Activated naive CD8-positive, alpha-beta T cell treated with anti-CD3 and anti-CD28 coated beads for 36 hours (primary cell): ENCODE results near the gene GLI3. TPM values are rescaled to one million over a fixed set of nuclear protein-coding genes. Genes with fewer than 3 reads are reported as not detected.

ENCODE experiments used
- DNase-seq: peaks from one replicate; pipeline ENCODE4 v3.0.0; 2021
- H3K27ac Mint-ChIP-seq: one replicate; pipeline ENCODE4 v1.8.0; 2022; ENCODE audit warnings: mild to moderate bottlenecking, moderate library complexity, mixed read lengths
- H3K27me3 Mint-ChIP-seq: one replicate; pipeline ENCODE4 v1.8.0; 2022; ENCODE audit warnings: mild to moderate bottlenecking, mixed read lengths
- H3K36me3 Mint-ChIP-seq: one replicate; pipeline ENCODE4 v1.8.0; 2021; ENCODE audit warnings: mild to moderate bottlenecking, mixed read lengths
- H3K4me1 Mint-ChIP-seq: one replicate; pipeline ENCODE4 v1.8.0; 2021; ENCODE audit warnings: mixed read lengths
- H3K4me3 Mint-ChIP-seq: one replicate; pipeline ENCODE4 v1.8.0; 2022; ENCODE audit warnings: mild to moderate bottlenecking, moderate library complexity, mixed read lengths
- H3K9me3 Mint-ChIP-seq: one replicate; pipeline ENCODE4 v1.8.0; 2022; ENCODE audit warnings: mixed read lengths
- total RNA-seq, 2 experiments: library from RNA; stranded (reverse); gene quantifications; one replicate each; pipeline ENCODE4 v1.2.3, GENCODE V29; 2021

The GLI3 gene
- total RNA-seq, 2 experiments from 2014 or later = not detected

DNA sequence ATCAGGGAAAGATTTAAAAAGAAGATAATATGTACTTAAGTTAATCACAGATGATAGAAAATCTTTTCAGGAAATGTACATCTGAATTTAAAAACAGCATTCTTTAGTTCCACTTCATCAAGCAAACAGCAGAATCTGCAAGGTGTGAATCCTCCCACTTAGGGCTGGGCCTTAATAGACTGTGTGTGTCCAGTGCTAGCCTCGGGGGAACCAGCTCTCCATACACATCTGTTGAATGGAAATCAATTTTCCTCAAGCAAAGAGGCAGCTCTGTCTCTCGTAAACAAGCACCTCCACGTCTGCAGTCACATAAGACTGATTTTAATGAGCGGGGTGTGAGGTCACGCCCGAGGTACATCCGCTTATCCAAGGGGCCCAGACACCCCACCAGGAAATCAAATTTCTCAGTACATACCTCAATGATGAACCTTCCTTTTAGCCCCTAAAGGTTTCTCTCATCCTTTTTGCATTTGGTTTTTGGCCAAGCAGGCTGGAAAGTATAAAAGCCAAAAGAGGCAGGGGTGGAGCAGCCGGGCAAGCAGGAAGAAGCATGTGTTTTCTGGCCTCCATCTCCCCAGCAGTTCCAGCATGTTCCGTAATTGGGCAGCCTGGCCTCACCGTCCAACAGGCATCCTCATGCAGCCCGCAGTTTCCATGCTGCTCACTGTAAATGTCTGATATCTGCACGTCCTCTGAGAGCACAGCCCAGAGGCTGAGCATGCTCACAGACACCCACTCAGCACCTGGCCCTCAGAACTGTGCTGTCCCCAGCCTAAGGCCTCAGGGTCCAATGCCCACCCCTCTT, 131.3 kb downstream of the GLI3 start:
- no peaks in the 10 kb centered on the region for H3K4me1 Mint-ChIP-seq

DNA sequence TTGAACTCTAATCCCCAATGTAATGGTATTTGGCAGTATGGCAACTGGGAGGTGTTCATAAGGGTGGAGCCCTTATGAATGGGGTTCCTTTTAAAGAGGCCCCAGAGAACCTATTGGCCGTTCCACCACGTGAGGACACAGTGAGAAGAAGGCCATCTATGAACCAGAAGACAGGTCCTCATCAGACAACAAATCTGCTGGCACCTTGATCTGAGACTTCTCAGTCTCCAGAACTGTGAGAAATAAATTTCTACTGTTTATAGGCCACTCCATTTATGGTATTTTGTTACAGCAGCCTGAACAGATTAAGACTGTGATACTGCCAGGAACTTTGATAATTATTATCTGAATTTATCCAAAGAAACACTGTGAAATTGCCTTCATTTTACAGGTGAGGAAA, 132.3 kb downstream of the GLI3 start:
- Mint-ChIP-seq H3K27ac (no peak overlapping the region), H3K4me3 (no peak overlapping the region), H3K4me1 (no peaks in the 10 kb centered on the region), H3K36me3 (no peaks in the 10 kb centered on the region), H3K9me3 (no peaks in the 10 kb centered on the region), H3K27me3 (peaks cover 7% of the 10 kb centered on the region)
- no peak for DNase-seq

More for the DNA sequence above, 131.3 kb downstream of the GLI3 start:
- Mint-ChIP-seq H3K4me3 (no peak overlapping the region), H3K9me3 (no peaks in the 10 kb centered on the region), H3K36me3 (no peaks in the 10 kb centered on the region), H3K27ac (no peak overlapping the region), H3K27me3 (peaks cover 7% of the 10 kb centered on the region)
- no peak for DNase-seq

DNA sequence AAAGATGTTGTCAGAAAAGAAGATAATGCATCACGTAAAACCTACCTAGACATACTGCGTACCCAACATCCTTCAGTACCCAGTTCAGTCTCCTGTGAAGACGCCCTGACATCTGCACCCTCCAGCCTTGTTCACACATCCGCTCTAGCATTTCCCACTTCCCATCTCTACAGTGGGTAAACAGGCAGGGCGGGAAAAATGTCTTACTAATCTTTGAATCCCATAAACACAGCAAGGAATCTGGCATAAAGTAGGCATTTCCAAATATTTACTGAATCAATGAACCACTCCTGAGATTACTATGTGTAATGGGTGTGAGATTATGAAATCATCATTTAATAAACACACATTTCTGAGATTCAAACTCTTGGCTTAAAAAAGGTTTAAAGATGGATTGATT, 132.8 kb downstream of the GLI3 start:
- Mint-ChIP-seq H3K9me3 (no peaks in the 10 kb centered on the region), H3K27ac (no peak overlapping the region), H3K4me1 (no peaks in the 10 kb centered on the region), H3K4me3 (no peak overlapping the region), H3K36me3 (no peaks in the 10 kb centered on the region), H3K27me3 (peaks cover 4% of the 10 kb centered on the region)
- DNase-seq = no peak

DNA sequence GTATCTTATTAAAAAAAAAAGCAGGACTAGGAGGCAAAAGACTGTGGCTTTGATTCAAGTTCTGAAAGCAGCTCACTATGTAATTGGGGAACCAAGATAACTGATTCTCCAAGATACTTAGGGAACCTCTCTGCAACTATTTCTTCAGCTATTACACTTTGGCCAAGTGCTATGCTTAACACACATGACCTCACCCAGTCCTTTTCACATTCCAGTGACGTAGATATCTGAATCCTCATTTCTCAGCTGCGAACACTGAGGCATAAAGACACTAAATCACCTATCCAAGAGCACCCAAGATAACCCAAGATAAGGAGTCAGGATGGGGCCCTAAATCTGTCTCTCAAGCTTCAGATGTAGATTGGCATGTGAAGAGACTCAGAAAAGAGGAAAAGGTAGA, 133.6 kb downstream of the GLI3 start:
- Mint-ChIP-seq H3K4me3 (no peak overlapping the region), H3K4me1 (no peaks in the 10 kb centered on the region)

DNA sequence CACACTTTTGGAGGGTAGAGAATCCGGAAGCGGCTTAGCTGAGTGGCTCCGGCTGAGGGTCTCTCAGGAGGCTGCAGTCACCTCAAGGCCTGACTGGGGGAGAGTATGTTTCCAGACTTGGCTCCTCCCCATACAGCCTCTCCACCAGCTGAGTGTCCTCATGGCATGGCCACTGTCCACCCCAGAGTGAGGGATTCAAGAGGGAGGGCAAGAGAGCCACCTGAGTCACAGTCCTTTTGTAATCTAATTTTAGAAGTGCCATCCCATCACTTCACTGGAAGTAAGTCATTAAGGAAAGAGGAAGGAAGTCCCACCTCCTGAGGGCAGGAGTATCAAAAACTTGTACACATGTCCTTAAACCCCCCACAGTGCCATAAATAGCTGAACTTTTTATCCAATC, 134.0 kb downstream of the GLI3 start:
- Mint-ChIP-seq H3K27ac (no peak overlapping the region), H3K36me3 (no peaks in the 10 kb centered on the region), H3K4me3 (no peak overlapping the region), H3K9me3 (no peaks in the 10 kb centered on the region), H3K27me3 (no peaks in the 10 kb centered on the region), H3K4me1 (no peaks in the 10 kb centered on the region)
- no peak for DNase-seq

More for the DNA sequence above, 133.6 kb downstream of the GLI3 start:
- H3K9me3 Mint-ChIP-seq = no peaks in the 10 kb centered on the region
- DNase-seq = no peak
- H3K36me3 Mint-ChIP-seq = no peaks in the 10 kb centered on the region
- no peaks in the 10 kb centered on the region for H3K27me3 Mint-ChIP-seq
- H3K27ac Mint-ChIP-seq = no peak overlapping the region

DNA sequence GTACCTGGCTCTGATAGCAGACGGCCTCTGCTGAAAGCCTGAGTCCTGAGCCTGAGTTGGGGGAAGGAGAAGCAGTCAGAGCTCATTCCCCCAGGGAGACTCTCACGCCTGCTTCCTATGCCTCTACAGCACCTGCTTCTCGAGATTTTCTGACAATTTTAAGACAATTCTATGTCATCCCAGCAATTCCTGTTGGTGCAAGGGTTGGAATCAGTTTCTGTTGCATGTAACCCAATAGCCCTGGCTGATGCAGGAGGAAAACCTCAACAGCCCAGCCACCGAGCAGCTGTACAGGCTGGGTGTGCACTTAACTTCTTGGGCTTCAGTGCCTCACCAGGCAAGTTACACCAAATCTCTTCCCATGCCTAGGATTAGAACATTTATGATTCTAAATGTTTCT, 134.7 kb downstream of the GLI3 start:
- Mint-ChIP-seq H3K27me3 (no peaks in the 10 kb centered on the region), H3K4me3 (no peak overlapping the region)

DNA sequence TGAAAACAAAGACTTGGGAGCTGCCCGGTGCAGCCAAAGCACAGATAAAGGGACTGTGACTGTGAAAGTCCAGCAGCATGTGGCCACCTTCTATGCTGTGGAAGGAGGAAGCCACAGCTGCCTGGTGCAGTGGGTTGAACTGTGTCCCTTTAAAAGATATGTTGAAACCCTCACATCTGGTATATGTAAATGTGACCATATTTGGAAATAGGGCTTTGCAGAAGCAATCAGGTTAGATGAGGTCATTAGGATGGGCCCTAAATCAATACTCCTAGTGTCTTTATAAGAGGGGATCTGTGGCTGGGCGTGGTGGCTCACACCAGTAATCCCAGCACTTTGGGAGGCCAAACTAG, 136.9 kb downstream of the GLI3 start:
- H3K9me3 Mint-ChIP-seq = no peaks in the 10 kb centered on the region
- no peak overlapping the region for H3K4me3 Mint-ChIP-seq
- no peaks in the 10 kb centered on the region for H3K36me3 Mint-ChIP-seq
- H3K27me3 Mint-ChIP-seq = no peaks in the 10 kb centered on the region
- H3K27ac Mint-ChIP-seq = no peak overlapping the region
- no peak for DNase-seq
- no peaks in the 10 kb centered on the region for H3K4me1 Mint-ChIP-seq

More for the DNA sequence above, 134.7 kb downstream of the GLI3 start:
- Mint-ChIP-seq H3K9me3 (no peaks in the 10 kb centered on the region), H3K27ac (no peak overlapping the region), H3K4me1 (no peaks in the 10 kb centered on the region), H3K36me3 (no peaks in the 10 kb centered on the region)
- no peak for DNase-seq

DNA sequence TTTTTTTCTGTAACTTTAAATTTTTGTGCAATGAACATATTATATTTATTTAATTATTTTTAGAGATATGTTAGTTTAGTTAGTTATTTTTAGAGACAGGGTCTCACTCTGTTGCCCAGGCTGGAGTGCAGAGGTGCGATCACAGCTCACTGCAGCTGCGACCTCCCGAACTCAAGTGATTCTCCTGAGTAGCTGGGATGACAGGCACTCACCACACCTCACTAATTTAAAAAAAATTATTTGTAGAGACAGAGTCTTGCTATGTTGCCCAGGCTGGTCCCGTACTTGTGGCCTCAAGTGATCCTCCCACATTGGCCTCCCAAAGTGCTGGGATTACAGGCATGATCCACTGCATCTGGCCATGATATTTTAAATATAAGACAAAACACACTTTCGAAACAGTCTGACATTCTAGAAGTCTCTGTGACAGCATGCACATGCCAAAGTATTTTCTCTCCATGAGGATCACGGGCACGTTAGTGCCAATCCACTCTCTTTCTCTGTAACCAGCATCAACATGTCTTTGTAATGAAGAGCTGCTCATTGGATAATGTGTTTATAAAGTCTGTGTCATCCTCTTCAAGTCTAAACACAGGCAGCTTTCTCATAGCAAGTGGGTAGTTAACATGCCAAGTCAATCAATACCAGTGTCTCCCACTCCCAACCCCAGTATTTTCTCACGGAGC, 137.4 kb downstream of the GLI3 start:
- no peaks in the 10 kb centered on the region for H3K4me1 Mint-ChIP-seq
- H3K4me3 Mint-ChIP-seq = no peak overlapping the region
- H3K27ac Mint-ChIP-seq = no peak overlapping the region
- DNase-seq = no peak
- H3K27me3 Mint-ChIP-seq = no peaks in the 10 kb centered on the region
- no peaks in the 10 kb centered on the region for H3K9me3 Mint-ChIP-seq
- H3K36me3 Mint-ChIP-seq = no peaks in the 10 kb centered on the region

DNA sequence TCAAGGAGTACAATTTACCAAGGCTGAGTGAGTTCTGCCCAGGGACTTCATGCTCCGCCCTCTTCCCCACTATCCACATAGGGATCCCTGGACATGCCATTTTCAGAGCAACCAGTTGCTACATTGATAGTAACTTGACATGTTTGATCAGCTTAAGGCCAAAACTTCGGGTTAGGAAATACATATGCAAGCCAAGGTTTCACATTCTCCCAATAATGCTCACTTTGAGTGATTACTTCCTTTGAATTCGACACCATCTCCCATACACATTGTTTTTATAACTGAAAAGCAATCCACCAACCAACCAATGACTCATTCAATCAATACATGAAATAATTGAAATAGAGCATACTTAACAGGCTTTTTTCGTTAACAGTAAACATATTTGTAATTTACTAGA, 137.9 kb downstream of the GLI3 start:
- Mint-ChIP-seq H3K36me3 (no peaks in the 10 kb centered on the region), H3K4me3 (no peak overlapping the region), H3K4me1 (no peaks in the 10 kb centered on the region), H3K27me3 (no peaks in the 10 kb centered on the region), H3K9me3 (no peaks in the 10 kb centered on the region), H3K27ac (no peak overlapping the region)
- DNase-seq = no peak

DNA sequence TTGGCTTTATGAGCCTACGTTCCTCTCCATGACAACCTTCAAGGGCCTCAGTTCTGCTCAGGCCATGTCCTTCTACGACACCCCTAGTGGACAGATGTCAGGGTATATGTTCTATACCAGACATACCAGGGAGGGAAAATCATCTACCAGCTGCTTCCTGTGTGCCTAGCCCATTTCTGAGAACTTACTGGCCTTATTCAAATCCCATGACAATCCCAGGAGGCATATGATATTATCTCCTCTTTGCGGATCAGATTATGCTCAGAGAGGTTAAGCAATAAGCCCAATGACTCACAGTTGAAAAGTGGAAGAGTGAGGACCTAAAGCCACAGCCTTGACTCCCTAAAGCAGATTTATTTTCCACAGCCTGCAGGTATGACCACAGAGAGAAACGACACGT, 139.3 kb downstream of the GLI3 start:
- no peaks in the 10 kb centered on the region for H3K27me3 Mint-ChIP-seq
- DNase-seq = no peak
- no peaks in the 10 kb centered on the region for H3K36me3 Mint-ChIP-seq
- no peaks in the 10 kb centered on the region for H3K9me3 Mint-ChIP-seq
- no peak overlapping the region for H3K4me3 Mint-ChIP-seq
- H3K27ac Mint-ChIP-seq = no peak overlapping the region
- H3K4me1 Mint-ChIP-seq = no peaks in the 10 kb centered on the region

DNA sequence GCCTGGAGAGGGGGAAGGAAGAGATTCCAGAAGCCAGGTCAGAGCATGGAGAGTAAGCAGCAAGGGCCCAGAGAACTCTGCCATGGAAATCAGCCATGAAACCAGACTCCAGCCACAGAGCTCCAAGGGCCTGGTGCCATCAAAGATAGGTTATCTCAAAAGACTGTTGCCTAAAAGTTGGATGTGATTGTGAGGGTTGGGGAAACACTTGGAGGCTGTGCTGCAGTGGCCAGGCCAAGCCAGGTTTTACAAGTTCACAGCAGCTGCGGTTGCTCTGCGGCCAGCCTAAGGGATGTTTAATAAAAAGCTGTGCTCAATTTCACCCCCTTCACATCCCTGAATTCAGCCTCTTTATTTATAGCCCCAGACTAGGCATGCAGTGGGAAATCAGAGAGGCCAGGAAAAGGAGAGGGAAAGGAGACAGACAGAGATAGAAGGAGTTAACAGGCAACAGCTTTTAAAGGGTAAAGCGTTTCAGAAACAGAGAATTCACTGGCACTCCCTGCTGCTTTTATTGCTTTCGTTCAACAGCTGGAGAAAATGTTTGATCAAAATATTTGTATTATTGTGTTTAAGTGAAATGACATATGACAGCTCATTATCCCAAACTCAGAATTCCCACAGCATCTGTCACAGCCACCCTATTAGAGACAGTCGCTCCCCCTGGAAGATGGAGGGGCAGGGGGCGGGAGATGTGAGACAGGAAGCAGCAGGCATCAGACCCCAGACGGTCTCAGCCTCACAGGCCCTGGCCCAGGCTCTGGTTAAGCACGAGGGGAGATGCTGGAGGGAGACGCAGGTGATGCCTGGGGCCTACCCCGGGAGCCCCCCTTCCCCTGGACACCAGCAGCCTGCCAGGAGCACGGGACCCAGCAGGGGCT, 140.1 kb downstream of the GLI3 start:
- H3K9me3 Mint-ChIP-seq = no peaks in the 10 kb centered on the region
- H3K27ac Mint-ChIP-seq = no peak overlapping the region
- DNase-seq = no peak
- no peaks in the 10 kb centered on the region for H3K36me3 Mint-ChIP-seq
- H3K4me1 Mint-ChIP-seq = no peaks in the 10 kb centered on the region
- H3K4me3 Mint-ChIP-seq = no peak overlapping the region
- H3K27me3 Mint-ChIP-seq = no peaks in the 10 kb centered on the region

DNA sequence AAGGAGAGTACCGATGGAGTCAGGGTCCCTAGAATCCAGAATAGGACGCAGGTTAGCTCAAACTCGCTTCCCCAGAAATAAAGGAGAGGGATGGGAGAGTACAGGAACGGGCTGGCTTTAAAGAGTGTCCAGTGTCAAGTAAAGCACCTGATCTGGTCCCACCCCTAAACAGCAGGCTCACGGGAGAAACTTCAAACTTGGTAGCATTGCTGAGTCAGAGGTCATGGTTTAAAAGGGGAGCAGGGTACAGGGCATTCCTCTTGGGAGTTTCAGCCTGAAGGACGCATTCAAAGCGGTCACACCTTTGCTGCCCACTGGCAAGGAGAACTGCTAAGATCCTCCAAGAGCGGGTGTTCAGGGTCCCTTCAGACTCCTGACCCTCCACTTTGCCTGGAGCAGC, 140.7 kb downstream of the GLI3 start:
- H3K4me1 Mint-ChIP-seq = no peaks in the 10 kb centered on the region
- H3K27me3 Mint-ChIP-seq = no peaks in the 10 kb centered on the region
- H3K4me3 Mint-ChIP-seq = no peak overlapping the region
- no peak overlapping the region for H3K27ac Mint-ChIP-seq
- DNase-seq = no peak
- no peaks in the 10 kb centered on the region for H3K9me3 Mint-ChIP-seq
- H3K36me3 Mint-ChIP-seq = no peaks in the 10 kb centered on the region

DNA sequence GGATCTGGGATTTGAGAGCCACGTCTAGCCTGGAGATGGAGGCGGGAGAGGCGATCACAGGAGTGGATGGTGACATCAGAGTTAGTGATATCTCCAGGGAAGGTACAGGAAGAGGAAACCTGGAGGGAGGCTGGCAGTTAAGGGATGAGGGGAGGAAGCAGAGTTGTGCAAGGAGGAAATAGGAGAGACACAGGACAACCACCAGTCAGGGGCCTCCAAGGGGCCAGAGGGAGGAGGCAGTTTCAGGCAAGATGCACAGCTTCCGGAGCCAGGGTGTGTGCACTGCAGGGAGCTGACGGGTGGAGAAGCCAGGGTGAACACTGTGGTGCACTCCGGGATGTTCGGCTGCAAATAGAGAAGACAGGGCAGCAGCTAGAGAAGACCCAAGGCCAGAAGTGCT, 141.2 kb downstream of the GLI3 start:
- Mint-ChIP-seq H3K36me3 (no peaks in the 10 kb centered on the region), H3K27ac (no peak overlapping the region), H3K4me3 (no peak overlapping the region)

DNA sequence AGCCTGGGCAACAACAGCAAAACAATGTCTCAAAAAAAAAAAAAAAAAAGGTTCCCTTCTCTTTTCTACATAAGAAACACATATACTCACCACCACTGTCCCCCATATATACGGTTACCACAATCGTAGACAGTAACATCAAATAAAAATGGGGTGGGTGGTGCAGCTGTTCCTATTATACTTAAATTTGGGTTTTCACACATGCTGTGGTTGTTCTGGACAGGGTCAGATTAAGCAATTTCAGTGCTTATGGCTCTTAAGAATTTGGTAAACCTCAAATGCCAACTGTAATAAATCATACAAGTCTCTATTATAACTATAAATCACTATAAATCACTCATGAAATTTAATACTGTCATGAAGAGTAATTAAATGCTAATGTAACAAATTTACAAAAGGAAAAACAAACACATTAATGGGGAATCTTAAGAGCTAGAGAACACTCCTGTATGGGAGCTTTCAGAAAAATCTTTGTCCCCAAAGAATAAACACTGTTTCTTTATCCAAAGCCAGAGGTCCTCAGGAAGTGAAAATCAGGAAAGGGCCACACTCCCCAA, 143.6 kb downstream of the GLI3 start:
- Mint-ChIP-seq H3K27ac (no peak overlapping the region), H3K9me3 (no peaks in the 10 kb centered on the region), H3K36me3 (no peaks in the 10 kb centered on the region), H3K27me3 (no peaks in the 10 kb centered on the region), H3K4me3 (no peak overlapping the region), H3K4me1 (no peaks in the 10 kb centered on the region)
- no peak for DNase-seq

More for the DNA sequence above, 141.2 kb downstream of the GLI3 start:
- Mint-ChIP-seq H3K9me3 (no peaks in the 10 kb centered on the region), H3K4me1 (no peaks in the 10 kb centered on the region), H3K27me3 (no peaks in the 10 kb centered on the region)
- no peak for DNase-seq
